K562 (cell line): ENCODE measurements around the gene HS3ST3A1. TPM values are rescaled to one million over a fixed set of nuclear protein-coding genes. Genes with fewer than 3 reads are reported as not detected.

ENCODE experiments used
- ATAC-seq: fragments of 200-7000 bp; cut with Tn5 transposase; 3 replicates; pipeline ENCODE4 v1.9.1; 2020; ENCODE audit warnings: moderate library complexity
- BruUV-seq: library from RNA; stranded (reverse); fragments of 400-500 nt; replicated peaks from 2 replicates; lab custom pipeline; 2021; lab: Mats Ljungman, UMichigan
- CTCF ChIA-PET: fragments of 300-600 bp; formaldehyde crosslinking; extraction: SDS; loops from one replicate; lab custom pipeline; 2021; ENCODE audit warnings: low intra/inter-chr PET ratio; lab: Yijun Ruan, JAX
- POLR2A ChIA-PET: fragments of 300-600, 350-650 bp; sonication (Branson Sonifier 250); formaldehyde crosslinking; extraction: SDS; loops from one replicate; lab custom pipeline; 2021; ENCODE audit warnings: antibody characterized with exemption, inconsistent platforms; lab: Yijun Ruan, JAX
- DNase-seq, 4 experiments: peaks; one replicate each; pipeline versions ENCODE4 v3.0.0 to v3.0.0-alpha.2; 2011 to 2018; ENCODE audit warnings: low spot score in 3 of 4, mixed read lengths in 3 of 4; ENCODE audit errors: extremely low read depth in 1 of 4
- FAIRE-seq: peaks from 2 replicates; lab custom pipeline; 2011; peaks lifted over from hg19 to GRCh38; lab: Jason Lieb, UNC
- H2AFZ ChIP-seq: 2 replicates; pipeline ENCODE4 v1.6.0; 2011; ENCODE audit warnings: low read depth, low read length, control low read depth, inconsistent platforms
- H3K27ac ChIP-seq: fragments of 200-600 bp; 3 replicates; pipeline ENCODE4 v1.8.0; 2011; ENCODE audit warnings: low read depth, mild to moderate bottlenecking, control low read depth, inconsistent platforms, low read length, moderate library complexity, mixed read lengths; ENCODE audit errors: extremely low read depth
- H3K27me3 ChIP-seq, 2 experiments: fragments of 300-600 bp in 1 of 2; 2 replicates in 1 of 2; 3 replicates in 1 of 2; pipeline versions ENCODE4 v1.6.0 to v1.8.0; 2011; ENCODE audit warnings: inconsistent platforms in 2 of 2, low read length in 2 of 2, mild to moderate bottlenecking in 1 of 2, mixed read lengths in 1 of 2, moderate library complexity in 1 of 2; ENCODE audit not compliant: control insufficient read depth in 2 of 2, insufficient read depth in 2 of 2
- H3K36me3 ChIP-seq: fragments of 300-600 bp; 3 replicates; pipeline ENCODE4 v1.8.0; 2011; ENCODE audit warnings: mild to moderate bottlenecking, low read length, inconsistent platforms; ENCODE audit not compliant: control insufficient read depth, insufficient read depth
- H3K4me1 ChIP-seq, 2 experiments: fragments of 200-600 bp in 1 of 2; replicated peaks in 1 of 2; 2 replicates in 1 of 2; 3 replicates in 1 of 2; pipeline versions ENCODE4 v1.5.1 to v1.8.0; 2011; ENCODE audit warnings: inconsistent platforms in 2 of 2, low read length in 2 of 2, mild to moderate bottlenecking in 1 of 2, mixed read lengths in 1 of 2, moderate library complexity in 1 of 2; ENCODE audit not compliant: control insufficient read depth in 2 of 2, insufficient read depth in 2 of 2
- H3K4me2 ChIP-seq: 2 replicates; pipeline ENCODE4 v1.6.1; 2011; ENCODE audit warnings: low read length, control low read depth, inconsistent platforms, mixed read lengths; ENCODE audit not compliant: insufficient read depth
- H3K4me3 ChIP-seq: fragments of 200-600 bp; sonication (generic), shearing (Covaris generic); 2 replicates; pipeline ENCODE4 v1.5.1; 2016; ENCODE audit warnings: control low read depth, inconsistent platforms
- H3K79me2 ChIP-seq: fragments of 200-600 bp; 3 replicates; pipeline ENCODE4 v1.8.0; 2011; ENCODE audit warnings: low read length, inconsistent platforms; ENCODE audit not compliant: control insufficient read depth, insufficient read depth
- H3K9ac ChIP-seq, 2 experiments: 2 replicates each; pipeline versions ENCODE4 v1.6.0 to v1.6.1; 2011; ENCODE audit warnings: low read depth in 2 of 2, low read length in 2 of 2, control low read depth in 1 of 2, inconsistent platforms in 1 of 2, mild to moderate bottlenecking in 1 of 2, mixed read lengths in 1 of 2; ENCODE audit not compliant: insufficient read depth in 1 of 2
- H3K9me1 ChIP-seq: one replicate; pipeline ENCODE4 v1.6.0; 2011; ENCODE audit warnings: inconsistent platforms, mild to moderate bottlenecking, low read length, moderate library complexity; ENCODE audit not compliant: control insufficient read depth, insufficient read depth
- H3K9me3 ChIP-seq: replicated peaks from 2 replicates; pipeline ENCODE4 v1.5.1; 2011; ENCODE audit warnings: low read depth, low read length, inconsistent platforms; ENCODE audit not compliant: control insufficient read depth, insufficient read depth
- H4K20me1 ChIP-seq: replicated peaks from 2 replicates; pipeline ENCODE4 v1.6.1; 2011; ENCODE audit warnings: low read length, inconsistent platforms, mixed read lengths; ENCODE audit not compliant: control insufficient read depth, insufficient read depth
- ASH1L ChIP-seq: fragments of 450-650 bp; IDR thresholded peaks from 2 replicates; pipeline ENCODE4 v1.6.1; 2018; ENCODE audit warnings: borderline replicate concordance, mild to moderate bottlenecking, low read depth; ENCODE audit not compliant: partially characterized antibody
- BDP1 ChIP-seq: IDR thresholded peaks from 3 replicates; pipeline ENCODE4 v1.6.1; 2011; ENCODE audit not compliant: insufficient read length, insufficient read depth
- C11orf30 ChIP-seq: fragments of 450-650 bp; IDR thresholded peaks from 2 replicates; pipeline ENCODE4 v1.6.1; 2016; ENCODE audit warnings: low read depth, mild to moderate bottlenecking
- CLOCK ChIP-seq: fragments of 250-450 bp; sonication (Bioruptor Pico); IDR thresholded peaks from 2 replicates; pipeline ENCODE4 v1.4.0; 2020; ENCODE audit warnings: mild to moderate bottlenecking, moderate library complexity, borderline replicate concordance
- FOXP1 ChIP-seq: sonication (generic); formaldehyde crosslinking; IDR thresholded peaks from 2 replicates; pipeline ENCODE4 v1.8.0; 2022; ENCODE audit warnings: mild to moderate bottlenecking, missing genetic modification reagents
- LEF1 ChIP-seq: fragments of 450-650 bp; IDR thresholded peaks from 2 replicates; pipeline ENCODE4 v1.6.1; 2016; ENCODE audit warnings: mild to moderate bottlenecking
- MEF2A ChIP-seq: IDR thresholded peaks from 2 replicates; pipeline ENCODE4 v1.6.1; 2011; ENCODE audit warnings: low read depth, mild to moderate bottlenecking, low read length, moderate library complexity; ENCODE audit not compliant: control insufficient read depth
- RBM34 ChIP-seq: fragments of 200-400 bp; formaldehyde crosslinking; IDR thresholded peaks from 2 replicates; pipeline ENCODE4 v1.6.1; 2018; ENCODE audit warnings: low read length, borderline replicate concordance; ENCODE audit not compliant: insufficient read depth
- ZBED1 ChIP-seq: IDR thresholded peaks from 2 replicates; pipeline ENCODE4 v1.6.1; 2014
- ZNF197 ChIP-seq: fragments of 200-800 bp; sonication (Bioruptor generic); IDR thresholded peaks from 2 replicates; pipeline ENCODE4 v1.6.1; 2016; ENCODE audit warnings: low read depth, missing genetic modification characterization, missing compliant biosample characterization
- ZNF224 ChIP-seq: sonication (generic); formaldehyde crosslinking; IDR thresholded peaks from 2 replicates; pipeline ENCODE4 v1.8.0; 2022; ENCODE audit warnings: mild to moderate bottlenecking, missing genetic modification reagents
- ZNF707 ChIP-seq: fragments of 250-450 bp; sonication (Bioruptor Pico); conservative IDR thresholded peaks from 2 replicates; pipeline ENCODE4 v1.8.0; 2022; ENCODE audit warnings: inconsistent platforms, mild to moderate bottlenecking, moderate library complexity
- ZNF717 ChIP-seq: fragments of 250-450 bp; sonication (Bioruptor Pico); IDR thresholded peaks from 2 replicates; pipeline ENCODE4 v1.5.0; 2021
- WGBS: fragments of 100-300 bp; shearing (Covaris generic); methylation state at CpG from one replicate; pipeline ENCODE4 v1.1.6; 2016; ENCODE audit warnings: low coverage, mixed read lengths; ENCODE audit not compliant: insufficient coverage; ENCODE audit errors: missing lambda C conversion rate; 5-methylcytosine and 5-hydroxymethylcytosine counted together
- in situ Hi-C: fragments of 300-500 bp; cut with MboI; formaldehyde crosslinking; loops from 4 replicates; pipeline ENCODE4 v1.15.0; 2018; ENCODE audit warnings: inconsistent platforms, mixed read lengths
- intact Hi-C: fragments of 100-400 bp; cut with micrococcal nuclease; formaldehyde crosslinking; loops from 2 replicates; pipeline ENCODE4 v1.14.2; 2022
- polyA plus RNA-seq, 8 experiments: library from polyadenylated mRNA; depleted of rRNA in 4 of 8; stranded (reverse) in 5 of 8; unstranded in 3 of 8; fragments of >200 nt; fragmentation: Nextera tagmentation in 2 of 8; fragmentation: Illumina TruSeq in 1 of 8; extraction: Ambion mirVana in 2 of 8; extraction: Trizol in 1 of 8; gene quantifications; 2 replicates each; pipeline versions ENCODE4 v1.2.1 to v1.2.3, GENCODE V29; 2011 to 2014; ENCODE audit warnings: inconsistent platforms in 1 of 8, missing spikeins in 1 of 8
- total RNA-seq, 7 experiments: library from RNA; depleted of rRNA in 6 of 7; stranded (reverse); fragments of >200 nt in 6 of 7; fragmentation: Illumina TruSeq in 2 of 7; extraction: Trizol in 2 of 7; gene quantifications; 2 replicates each; pipeline versions ENCODE4 v1.2.1 to v1.2.3, GENCODE V29; 2011 to 2021; ENCODE audit warnings: low replicate concordance in 1 of 7

The HS3ST3A1 gene
- total and polyA plus RNA-seq, 9 of the 15 experiments (the other 6 are each of a cell fraction or from before 2014, with no cell fraction given): 0.25 to 14.8 (median 2.3) TPM

- Histone ChIP-seq H3K4me1 (peaks cover 12 to 23% of the 10 kb centered on the region in 2 experiments), H3K9me3 (no peaks in the 10 kb centered on the region), H3K27me3 (no peaks in the 10 kb centered on the region), H3K4me2 (no peak overlapping the region), H3K36me3 (peaks cover 2% of the 10 kb centered on the region; the same call in 1 of the 3 replicates), H3K79me2 (peaks cover 22% of the 10 kb centered on the region; the same call in 2 of the 3 replicates), H4K20me1 (no peaks in the 10 kb centered on the region), H3K27ac (peak overlapping the region; percentile 28; the same call in 1 of the 3 replicates), H3K9me1 (no peaks in the 10 kb centered on the region), H3K4me3 (no peak overlapping the region), H2AFZ (no peak overlapping the region), H3K9ac (peak overlapping the region in 1 of 2 experiments; percentile 83; a peak in 2 of 4 replicates)
- CTCF ChIA-PET: no interaction called here
- ATAC-seq: peak; percentile 12; the same call in 1 of the 3 replicates
- no peak for FAIRE-seq
- DNase-seq: no peak
- POLR2A ChIA-PET: interaction anchor here (0.7 kb wide), 1 partner anchor 18 kb away, joined by 3 read pairs; no protein-coding TSS in a partner anchor
- WGBS: 89% methylated on average over 3 of the region's 3 CpGs
- in situ Hi-C loops (no loop called here), intact Hi-C loops (no loop called here)
- BruUV-seq: no TSS peak
- TF ChIP-seq BDP1 (no peak), FOXP1 (CRISPR knock-in tag) (no peak), ZNF707 (CRISPR knock-in tag) (no peak), CLOCK (CRISPR knock-in tag) (no peak), C11orf30 (no peak), ZNF717 (CRISPR knock-in tag) (no peak), MEF2A (no peak), ZNF197 (CRISPR knock-in tag) (no peak), ZNF224 (no peak), ZBED1 (no peak), ASH1L (no peak), RBM34 (no peak), LEF1 (no peak)
Observed at GRCh38 chr17:13525876-13526275, 75.9 kb downstream of the HS3ST3A1 start.
